Measurements from ENCODE around the gene GAS6. TPM values are rescaled to one million over a fixed set of nuclear protein-coding genes. Genes with fewer than 3 reads are reported as not detected.

GAS6 gene
- total and polyA plus RNA-seq, 9 of the 15 experiments (the other 6 are each of a cell fraction or from before 2014, with no cell fraction given), result 0.14 to 9.7 (median 4.7) TPM; not detected in 1

DNA sequence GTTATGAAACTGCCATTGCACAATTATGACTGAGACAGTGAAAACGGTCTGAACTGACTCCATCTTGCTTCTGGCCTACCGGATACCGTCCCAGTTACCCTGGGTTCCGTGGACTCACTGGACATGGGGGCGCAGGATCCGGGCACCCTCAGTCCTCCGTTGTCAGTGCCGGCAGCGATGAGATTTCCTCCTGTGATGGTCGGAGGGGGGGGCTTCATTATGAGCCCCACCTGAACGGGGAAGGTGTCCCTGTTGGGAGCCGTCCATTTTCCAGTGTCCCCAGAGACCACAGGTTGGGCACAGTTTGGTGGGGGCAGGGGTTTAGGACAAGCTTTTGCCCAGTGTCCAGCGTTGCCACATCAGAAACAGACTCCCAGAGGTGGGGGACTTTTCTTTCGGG, 81.4 kb downstream of the GAS6 start (continued):
- TF ChIP-seq BRD9 (IDR thresholded peaks at IDR 0.05; ENCODE audit: low read depth, partially characterized antibody), result no peak
- TF ChIP-seq BHLHE40 (IDR thresholded peaks at IDR 0.05; ENCODE audit: low read length), result no peak
- no peak for TF ChIP-seq RBM39 (optimal IDR thresholded peaks at IDR 0.05; ENCODE audit: low read depth, low read length)
- TF ChIP-seq SP2 (IDR thresholded peaks at IDR 0.05; ENCODE audit: extremely low read depth, low read depth, low read length, poor library complexity, severe bottlenecking), result no peak
- no peak for TF ChIP-seq TAF1 (IDR thresholded peaks at IDR 0.05; ENCODE audit: control insufficient read depth, extremely low read depth, insufficient read depth, low read length, severe bottlenecking)

DNA sequence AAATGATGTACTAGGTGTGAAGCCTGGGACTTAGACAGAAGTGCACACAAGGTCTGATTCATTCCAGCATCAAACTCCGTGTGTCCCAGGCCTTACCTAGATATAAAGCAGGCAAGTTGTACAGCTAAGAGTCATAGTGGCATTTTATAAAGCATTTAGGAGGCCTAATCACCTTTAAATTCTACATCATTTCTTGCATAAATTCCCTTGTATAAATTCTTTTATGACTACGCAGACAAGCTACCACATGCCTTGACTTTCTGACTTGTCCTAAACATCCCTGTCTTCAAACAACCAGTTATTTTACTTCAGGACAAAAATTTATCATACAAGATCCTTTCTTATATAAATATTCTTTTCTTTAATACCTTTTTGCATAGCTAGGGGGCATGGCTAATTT, 82.3 kb downstream of the GAS6 start:
- Histone ChIP-seq H3K27ac (ENCODE audit: extremely low read depth, low read depth, low read length) (no peak overlapping the region), H3K9me1 (ENCODE audit: control insufficient read depth, insufficient read depth, low read length) (no peaks in the 10 kb centered on the region), H3K4me2 (ENCODE audit: insufficient read depth, low read length) (no peak overlapping the region), H3K79me2 (ENCODE audit: control insufficient read depth, insufficient read depth, low read length) (no peaks in the 10 kb centered on the region), H4K20me1 (replicated peaks; ENCODE audit: control insufficient read depth, insufficient read depth, low read length) (no peaks in the 10 kb centered on the region; the same call in 1 of the 2 replicates), H3K9ac (ENCODE audit: insufficient read depth in 1 of 2, low read depth in 2 of 2, low read length in 2 of 2) (no peak overlapping the region), H3K27me3 (ENCODE audit: control insufficient read depth in 2 of 2, insufficient read depth in 2 of 2, low read length in 2 of 2) (peaks cover 3 to 59% of the 10 kb centered on the region in 2 experiments; a peak in 4 of 5 replicates), H3K36me3 (ENCODE audit: control insufficient read depth, insufficient read depth, low read length) (no peaks in the 10 kb centered on the region), H2AFZ (ENCODE audit: low read depth, low read length) (no peak overlapping the region), H3K9me3 (replicated peaks; ENCODE audit: control insufficient read depth, insufficient read depth, low read depth, low read length) (no peaks in the 10 kb centered on the region), H3K4me3 (no peak overlapping the region), H3K4me1 (replicated peaks in 1 of 2; ENCODE audit: control insufficient read depth in 2 of 2, insufficient read depth in 2 of 2, low read length in 2 of 2) (no peaks in the 10 kb centered on the region; a peak in 1 of 5 replicates)
- in situ Hi-C loops (cut with MboI), result no loop called here
- BruUV-seq (replicated peaks), result no TSS peak
- no peak for ATAC-seq
- ChIA-PET POLR2A (no interaction called here), CTCF (ENCODE audit: low intra/inter-chr PET ratio) (no interaction called here)
- no peak for DNase-seq (ENCODE audit: extremely low read depth in 1 of 4, low spot score in 3 of 4)
- no peak for FAIRE-seq
- WGBS (ENCODE audit: insufficient coverage, low coverage, missing lambda C conversion rate), result 0% methylated on average over 2 of the region's 2 CpGs
- intact Hi-C loops (cut with micrococcal nuclease), result no loop called here
- no peak for TF ChIP-seq FOXM1 (IDR thresholded peaks at IDR 0.05; ENCODE audit: low read depth)
- no peak for TF ChIP-seq FOXM1 (CRISPR knock-in tag; IDR thresholded peaks at IDR 0.05; ENCODE audit: low read depth)
- TF ChIP-seq, protein P1, sequence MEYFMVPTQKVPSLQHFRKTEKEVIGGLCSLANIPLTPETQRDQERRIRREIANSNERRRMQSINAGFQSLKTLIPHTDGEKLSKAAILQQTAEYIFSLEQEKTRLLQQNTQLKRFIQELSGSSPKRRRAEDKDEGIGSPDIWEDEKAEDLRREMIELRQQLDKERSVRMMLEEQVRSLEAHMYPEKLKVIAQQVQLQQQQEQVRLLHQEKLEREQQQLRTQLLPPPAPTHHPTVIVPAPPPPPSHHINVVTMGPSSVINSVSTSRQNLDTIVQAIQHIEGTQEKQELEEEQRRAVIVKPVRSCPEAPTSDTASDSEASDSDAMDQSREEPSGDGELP (CRISPR knock-in tag; IDR thresholded peaks at IDR 0.05; ENCODE audit: borderline replicate concordance), result no peak
- no peak for TF ChIP-seq ARID2 (IDR thresholded peaks at IDR 0.05)
- no peak for TF ChIP-seq CBFB (CRISPR knock-in tag; IDR thresholded peaks at IDR 0.05)
- TF ChIP-seq IRF2 (CRISPR knock-in tag; IDR thresholded peaks at IDR 0.05), result no peak
- no peak for TF ChIP-seq RAD51 (IDR thresholded peaks at IDR 0.05; ENCODE audit: borderline replicate concordance, low read depth)
- TF ChIP-seq ZNF668 (CRISPR knock-in tag; IDR thresholded peaks at IDR 0.05), result no peak
- TF ChIP-seq L3MBTL2 (IDR thresholded peaks at IDR 0.05), result no peak
- TF ChIP-seq, protein P2, sequence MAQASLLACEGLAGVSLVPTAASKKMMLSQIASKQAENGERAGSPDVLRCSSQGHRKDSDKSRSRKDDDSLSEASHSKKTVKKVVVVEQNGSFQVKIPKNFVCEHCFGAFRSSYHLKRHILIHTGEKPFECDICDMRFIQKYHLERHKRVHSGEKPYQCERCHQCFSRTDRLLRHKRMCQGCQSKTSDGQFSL (CRISPR knock-in tag; IDR thresholded peaks at IDR 0.05), result no peak
- TF ChIP-seq, protein P2 (tag; IDR thresholded peaks at IDR 0.05), result no peak
- TF ChIP-seq ZNF717 (CRISPR knock-in tag; IDR thresholded peaks at IDR 0.05), result no peak
- TF ChIP-seq SETDB1 (IDR thresholded peaks at IDR 0.05; ENCODE audit: low read length), result no peak

All from K562 (cell line).